GM18870 (cell line): ENCODE data around the gene THUMPD1.
"Not testable (repeated sequence)": the region's sequence is repeated elsewhere in the genome, so short reads cannot be mapped to it uniquely, and the experiment has no call there.

Experiments used
- ATAC-seq: cut with Tn5 transposase; IDR thresholded peaks from one replicate; pipeline ENCODE4 v1.9.1; 2021; ENCODE audit warnings: moderate library complexity; ENCODE audit not compliant: unreplicated experiment

The THUMPD1 gene

GRCh38 chr16:20701692-20702091 lies 39.9 kb downstream of the THUMPD1 start:
- not testable (repeated sequence) for ATAC-seq

GRCh38 chr16:20696618-20697017 lies 45.0 kb downstream of the THUMPD1 start:
- no peak for ATAC-seq

GRCh38 chr16:20695024-20695423 lies 46.6 kb downstream of the THUMPD1 start:
- no peak for ATAC-seq

- not testable (repeated sequence) for ATAC-seq
These were observed 47.5 kb downstream of the THUMPD1 start for GRCh38 chr16:20694096-20694495.

- no peak for ATAC-seq
These were observed 52.0 kb downstream of the THUMPD1 start for GRCh38 chr16:20689668-20690067.

GRCh38 chr16:20683812-20684211 lies 57.8 kb downstream of the THUMPD1 start:
- ATAC-seq: no peak
